WI38 (cell line): Measurements from ENCODE around the gene CSK.

ENCODE experiments used
- H3K4me3 ChIP-seq: 2 replicates; pipeline ENCODE4 v1.5.1; 2011; ENCODE audit warnings: low read depth, mild to moderate bottlenecking, control low read depth, low read length
- CTCF ChIP-seq: IDR thresholded peaks from 2 replicates; pipeline ENCODE4 v1.5.1; 2012; ENCODE audit warnings: low read depth, mild to moderate bottlenecking, control low read depth, low read length

CSK gene

GRCh38 chr15:74788683-74789151 lies 6.8 kb downstream of the CSK start:
- H3K4me3 ChIP-seq = no peak overlapping the region
- TF ChIP-seq CTCF = no peak

- TF ChIP-seq CTCF = no peak
- H3K4me3 ChIP-seq = no peak overlapping the region
These were observed 7.3 kb downstream of the CSK start for GRCh38 chr15:74789171-74789631.

GRCh38 chr15:74789741-74790079 lies 7.8 kb downstream of the CSK start:
- no peak overlapping the region for H3K4me3 ChIP-seq

GRCh38 chr15:74790080-74790916 lies 8.4 kb downstream of the CSK start:
- no peak for TF ChIP-seq CTCF
- H3K4me3 ChIP-seq = no peak overlapping the region

More at GRCh38 chr15:74789741-74790079, 7.8 kb downstream of the CSK start:
- TF ChIP-seq CTCF = no peak

- no peak for TF ChIP-seq CTCF
- no peak overlapping the region for H3K4me3 ChIP-seq
These were observed 9.1 kb downstream of the CSK start for GRCh38 chr15:74791007-74791406.

- TF ChIP-seq CTCF = no peak
- no peak overlapping the region for H3K4me3 ChIP-seq
These were observed 9.8 kb downstream of the CSK start for GRCh38 chr15:74791667-74792066.

GRCh38 chr15:74792227-74793016 lies 10.5 kb downstream of the CSK start:
- TF ChIP-seq CTCF = no peak
- H3K4me3 ChIP-seq = no peak overlapping the region
